Right lung (tissue), 5 donors: ENCODE results near the gene PRKCA. TPM values are rescaled to one million over a fixed set of nuclear protein-coding genes. Genes with fewer than 3 reads are reported as not detected.
"Not testable (repeated sequence)": the region's sequence is repeated elsewhere in the genome, so short reads cannot be mapped to it uniquely, and the experiment has no call there.

ENCODE experiments used
- DNase-seq, 2 donors: peaks; one replicate each; pipeline ENCODE4 v3.0.0-alpha.2; 2013
- polyA plus RNA-seq, 5 donors: library from polyadenylated mRNA; unstranded; fragments of 120-200 nt; gene quantifications; one replicate each; pipeline versions ENCODE4 v1.2.1 to v1.2.3, GENCODE V29; 2013; ENCODE audit warnings: inconsistent platforms in 1 of 5, low replicate concordance in 1 of 5; ENCODE audit not compliant: insufficient read length in 5 of 5, insufficient read depth in 1 of 5

Gene PRKCA
- polyA plus RNA-seq, 5 donors = 11.7 to 18.1 (median 17.2) TPM

DNA sequence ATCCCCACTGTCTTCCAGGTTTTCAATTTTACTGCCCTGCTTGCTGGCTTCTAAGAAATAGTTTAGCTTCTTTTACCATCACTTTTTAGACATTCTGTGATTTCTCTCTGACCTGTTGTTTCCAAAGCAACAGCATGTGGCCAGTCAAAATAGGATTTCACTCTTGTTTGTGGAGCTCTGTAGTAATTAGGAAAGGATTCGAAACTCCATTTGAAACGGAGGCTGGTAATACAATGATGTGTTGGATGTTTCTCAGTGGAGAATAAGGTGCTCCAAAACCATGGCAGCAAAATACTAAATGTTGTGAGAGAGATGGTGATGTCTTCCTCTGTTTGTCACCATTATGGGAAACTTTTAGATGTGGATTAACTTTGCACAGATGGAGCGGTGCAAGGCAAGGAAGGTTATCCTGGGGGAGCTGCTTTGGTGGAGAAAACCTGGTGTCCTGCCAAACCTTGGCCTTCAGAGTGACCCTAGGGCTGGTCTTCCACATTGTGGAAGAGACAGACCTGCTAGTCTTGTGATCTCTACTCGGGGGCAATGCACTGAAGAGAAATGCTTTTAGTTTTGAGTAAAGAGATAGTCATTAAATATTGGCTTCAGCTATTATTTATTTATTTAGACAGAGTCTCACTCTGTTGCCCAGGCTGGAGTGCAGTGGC lies 79.4 kb downstream of the PRKCA start:
- no peak for DNase-seq

DNA sequence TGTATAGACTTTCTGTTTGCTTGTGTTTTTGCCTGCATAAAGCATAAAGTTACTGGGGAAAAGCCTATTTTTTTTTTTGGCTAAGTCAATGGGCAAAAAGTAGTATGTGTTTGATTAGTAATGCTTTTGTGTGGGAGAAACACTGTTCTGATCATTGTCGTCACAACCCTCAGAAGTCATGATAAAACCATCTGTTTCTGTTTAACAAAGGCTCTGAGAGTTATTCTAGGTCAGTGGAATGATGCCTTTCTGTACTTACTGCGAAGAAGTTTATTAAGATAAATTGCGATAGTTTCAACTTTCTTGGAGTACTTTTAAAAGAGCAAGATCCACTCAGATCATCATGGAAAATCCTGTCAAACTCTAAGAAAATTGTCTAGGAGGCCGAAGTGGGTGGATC lies 80.9 kb downstream of the PRKCA start:
- no peak for DNase-seq

DNA sequence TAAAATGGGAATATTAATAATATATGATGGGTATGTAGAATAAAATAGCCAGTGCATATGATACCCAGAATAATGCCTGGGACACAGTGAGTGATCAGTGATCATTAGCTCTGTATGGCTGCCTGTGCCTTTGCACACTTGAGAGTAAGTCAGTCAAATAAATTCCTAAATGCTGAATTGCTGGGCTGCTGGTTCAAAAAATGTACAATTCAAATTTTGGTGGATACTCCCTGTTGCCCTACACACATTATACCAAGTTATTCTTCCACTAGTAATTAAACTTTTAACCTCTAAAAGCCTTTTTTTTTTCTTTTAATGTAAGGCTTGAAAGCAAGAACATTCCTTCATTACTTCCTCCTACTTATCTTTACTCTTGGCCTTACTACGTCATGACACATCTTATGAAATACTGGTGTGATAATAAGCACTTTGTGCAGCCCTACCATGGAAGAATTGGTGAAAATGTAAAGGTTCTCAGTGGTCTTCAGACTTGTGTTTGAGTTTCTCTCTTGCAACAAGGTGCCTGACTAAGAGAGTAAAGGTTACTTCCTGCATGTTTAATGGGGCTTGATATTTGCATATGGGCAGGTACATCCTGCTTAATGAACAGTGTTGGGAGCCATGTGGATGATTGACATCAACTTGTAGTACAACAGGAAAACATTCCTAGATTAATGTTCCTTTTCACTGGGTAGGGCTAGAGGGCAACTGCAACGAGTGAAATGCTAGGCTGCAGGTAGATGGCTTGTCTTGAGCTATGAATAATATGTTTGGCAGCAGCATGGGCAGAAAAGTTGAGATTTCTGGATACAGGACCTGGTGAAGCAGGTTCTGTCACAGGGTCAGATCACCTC lies 84.3 kb downstream of the PRKCA start:
- DNase-seq = no peak

DNA sequence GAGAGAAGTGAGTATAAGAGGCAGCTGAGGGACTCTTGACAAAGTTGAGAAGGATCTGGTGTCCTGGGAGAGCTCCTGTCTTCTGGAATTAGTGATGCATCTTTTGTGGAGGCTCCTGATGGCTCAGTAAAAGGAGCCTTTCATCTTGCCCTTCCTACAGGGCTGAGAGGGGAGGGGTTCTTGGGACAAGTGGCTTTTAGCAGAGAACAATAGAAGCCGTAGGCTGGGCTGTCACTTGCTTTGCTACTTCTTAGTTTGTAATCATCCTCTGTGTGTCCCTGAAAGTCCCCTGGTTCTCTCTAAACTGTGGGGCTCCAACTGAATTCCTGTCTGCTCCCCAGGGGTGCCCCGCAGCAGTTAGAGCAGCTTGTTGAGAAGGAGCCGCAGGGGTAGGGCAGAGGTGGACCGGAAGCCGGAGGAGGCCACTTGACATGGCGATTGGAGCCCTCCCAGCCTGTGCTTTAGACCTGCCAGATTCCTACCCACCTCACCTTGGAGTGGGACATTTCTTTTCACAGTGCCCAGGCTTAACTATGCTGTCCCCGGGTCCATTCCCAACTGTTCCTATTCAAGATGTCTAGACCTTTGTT lies 85.1 kb downstream of the PRKCA start:
- DNase-seq = no peak

DNA sequence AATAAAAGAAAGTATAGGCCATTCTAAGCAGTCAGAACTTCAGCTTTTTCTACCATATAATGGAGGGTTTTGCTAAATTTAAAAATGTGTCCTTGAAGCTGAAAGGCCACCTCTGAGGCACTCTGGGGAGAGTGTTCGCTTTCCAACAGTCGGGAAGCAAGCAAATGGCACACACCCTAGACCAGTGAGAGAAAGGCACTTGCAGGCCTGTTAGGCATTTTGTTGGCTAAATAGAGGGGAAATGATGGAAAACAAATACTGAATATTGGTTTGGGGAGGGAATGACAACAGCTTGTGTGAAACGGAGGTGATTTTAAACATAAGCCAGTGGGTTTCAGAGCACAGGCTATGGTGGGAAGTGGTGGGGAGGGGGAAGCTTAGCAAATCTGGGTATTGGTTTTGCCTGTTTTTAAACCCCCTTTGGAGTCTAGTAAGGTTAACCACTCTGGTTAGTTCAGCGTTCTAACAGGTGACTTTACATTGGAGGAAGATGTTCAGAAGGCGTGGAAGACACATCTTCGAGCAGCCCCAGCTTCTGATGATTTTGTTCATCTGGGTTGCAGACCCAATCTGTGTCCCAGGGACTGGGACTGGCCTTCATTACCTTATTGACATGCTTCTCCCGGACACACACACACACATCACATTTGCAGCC lies 90.5 kb downstream of the PRKCA start:
- no peak for DNase-seq

DNA sequence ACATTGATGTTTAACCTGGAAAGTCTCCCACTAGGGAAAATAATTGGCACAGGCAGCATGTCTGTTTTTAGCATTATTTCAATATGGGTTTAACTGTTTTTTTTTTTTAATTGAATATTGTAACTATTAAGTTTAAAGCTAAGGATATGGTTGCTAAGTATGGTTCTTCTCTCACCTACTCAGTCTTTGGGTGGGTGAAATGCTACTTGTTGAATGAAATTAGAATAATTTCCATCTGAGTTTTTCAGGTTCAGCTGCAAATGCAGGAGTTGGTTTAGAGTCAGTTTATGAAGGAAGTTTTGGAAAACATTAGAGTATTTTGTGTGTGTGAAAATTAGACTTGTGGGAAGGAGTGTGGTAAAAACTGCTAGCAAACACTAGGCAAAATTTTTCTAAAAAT lies 93.5 kb downstream of the PRKCA start:
- DNase-seq = no peak

DNA sequence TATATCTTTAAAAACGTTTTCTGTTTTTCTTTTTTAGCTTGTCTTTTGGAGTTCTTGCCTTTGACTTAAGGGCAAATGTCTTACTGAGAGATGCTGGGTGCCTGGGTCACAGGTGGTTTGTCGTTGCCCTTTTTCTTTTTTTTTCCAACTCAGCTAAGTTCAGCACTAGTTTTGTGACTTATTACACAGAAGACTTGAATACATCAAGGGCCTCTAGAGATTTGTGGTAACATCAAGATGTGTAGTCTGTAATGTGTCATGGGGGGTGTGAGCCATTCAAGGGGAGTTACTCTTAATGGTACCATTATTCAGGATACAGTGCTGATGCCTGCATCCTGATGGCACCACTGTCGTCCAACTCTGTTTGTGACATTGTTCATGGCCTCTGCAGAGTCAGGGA lies 95.1 kb downstream of the PRKCA start:
- no peak for DNase-seq

DNA sequence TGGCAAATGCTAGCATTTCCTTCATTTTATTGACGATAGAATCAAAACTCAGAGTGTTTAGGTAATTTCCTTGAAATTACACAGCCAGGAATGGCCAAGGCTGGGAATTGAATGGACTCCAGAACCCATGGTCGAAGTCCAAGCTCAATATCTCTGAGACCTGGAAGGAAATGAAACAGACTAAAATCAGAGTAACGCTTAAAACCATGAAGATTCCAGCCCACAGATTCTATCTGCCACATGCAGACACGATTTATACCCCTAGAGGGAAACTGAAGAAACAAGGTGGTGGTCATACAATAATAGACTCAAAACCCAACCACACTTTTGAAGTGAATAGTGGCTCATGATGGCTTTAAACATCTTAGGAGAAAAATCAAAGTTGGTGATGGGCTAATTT lies 95.6 kb downstream of the PRKCA start:
- DNase-seq = no peak

DNA sequence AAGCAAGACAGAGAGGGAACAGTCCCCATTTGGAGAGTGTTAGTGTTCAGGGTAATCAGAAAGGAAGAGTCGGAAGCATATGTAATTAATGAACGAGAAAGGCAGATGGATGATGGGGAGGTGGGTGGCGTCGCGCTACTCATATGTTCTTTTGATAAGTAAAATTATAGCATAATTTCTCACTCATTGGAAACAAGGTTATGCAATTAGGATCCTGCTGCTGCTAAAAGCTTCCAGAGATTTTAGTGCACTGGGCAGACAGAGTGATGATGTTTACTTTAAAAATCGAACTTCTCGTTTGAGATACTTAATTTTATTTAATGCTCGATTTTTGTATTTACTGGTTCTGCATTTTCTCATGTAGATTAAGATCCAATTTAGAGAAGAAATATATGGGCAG lies 96.2 kb downstream of the PRKCA start:
- DNase-seq = no peak

DNA sequence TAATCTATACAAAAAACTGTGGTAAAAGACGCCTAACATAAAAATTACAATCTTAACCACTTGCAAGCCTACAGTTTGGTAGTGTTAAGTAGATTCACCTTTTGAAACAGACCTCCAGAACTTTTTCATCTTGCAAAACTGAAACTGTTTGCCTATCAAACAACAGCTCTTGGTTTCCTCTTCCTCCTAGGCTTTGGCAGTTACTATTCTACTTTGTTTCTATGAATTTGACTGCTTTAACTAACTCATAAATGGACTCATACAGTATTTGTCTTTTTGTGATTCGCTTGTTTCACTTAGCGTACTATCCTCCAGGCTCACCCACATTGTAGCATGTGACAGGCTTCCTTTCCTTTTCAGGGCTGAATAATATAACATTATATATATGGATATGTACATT lies 97.0 kb downstream of the PRKCA start:
- no peak for DNase-seq

DNA sequence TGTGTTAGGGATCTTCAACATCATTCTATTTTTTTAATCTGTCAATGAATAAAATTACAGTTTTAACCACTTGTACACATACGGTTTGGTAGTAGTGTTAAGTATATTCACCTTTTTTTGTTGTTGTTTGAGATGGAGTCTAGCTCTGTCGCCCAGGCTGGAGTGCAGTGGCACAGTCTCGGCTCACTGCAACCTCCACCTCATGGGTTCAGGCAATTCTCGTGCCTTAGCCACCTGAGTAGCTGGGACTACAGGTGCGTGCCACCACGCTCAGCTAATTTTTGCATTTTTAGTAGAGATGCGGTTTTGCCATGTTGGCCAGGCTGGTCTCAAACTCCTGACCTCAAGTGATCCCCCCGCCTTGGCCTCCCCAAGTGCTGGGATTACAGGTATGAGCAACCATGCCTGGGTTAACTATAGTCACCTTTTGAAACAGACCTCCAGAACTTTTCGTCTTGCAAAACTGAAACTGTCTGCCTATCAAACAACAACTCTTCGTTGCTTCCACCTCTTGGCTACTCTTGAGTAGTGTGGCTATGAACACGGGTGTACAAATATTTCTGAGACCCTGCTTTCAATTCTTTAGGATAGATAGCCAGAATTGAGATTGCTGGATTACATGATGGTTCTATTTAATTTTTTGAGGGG lies 97.8 kb downstream of the PRKCA start:
- not testable (repeated sequence) for DNase-seq

DNA sequence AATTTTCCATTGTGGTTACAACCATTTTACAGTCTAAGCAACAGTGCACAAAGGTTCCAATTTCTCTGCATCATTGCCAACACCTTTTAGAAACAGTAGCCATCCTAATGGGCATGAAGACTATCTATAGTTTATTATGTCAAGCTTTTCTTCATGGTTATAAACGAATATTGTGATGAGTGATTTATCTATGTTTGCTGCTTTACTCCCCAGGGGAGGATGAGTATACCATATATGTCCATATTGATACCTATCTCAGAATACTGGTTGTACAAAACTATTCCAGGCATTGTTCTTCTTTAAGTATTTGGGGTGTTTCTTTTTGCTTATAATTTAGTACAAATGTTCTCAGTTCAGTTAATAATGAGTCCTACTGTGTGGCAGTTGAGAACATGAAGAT lies 98.3 kb downstream of the PRKCA start:
- DNase-seq = no peak

DNA sequence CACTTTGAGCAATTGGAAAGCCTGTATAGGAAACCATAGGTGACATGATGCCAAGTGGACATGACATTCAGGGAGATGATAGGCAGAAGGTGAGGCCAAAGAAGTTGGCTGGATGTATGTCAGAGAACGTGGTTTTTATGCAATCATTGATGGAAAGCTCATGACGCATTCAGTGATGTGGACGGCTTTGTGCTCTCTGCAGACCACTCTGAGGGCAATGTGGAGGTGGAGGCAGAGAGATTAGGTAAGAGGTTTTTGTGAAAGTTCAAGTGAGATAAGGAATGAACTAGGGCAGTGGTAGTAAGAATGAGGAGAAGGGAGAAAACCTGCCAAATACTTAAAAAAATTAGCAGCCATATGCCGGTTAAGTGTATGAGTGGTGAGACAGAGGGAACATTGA lies 99.0 kb downstream of the PRKCA start:
- DNase-seq = no peak

DNA sequence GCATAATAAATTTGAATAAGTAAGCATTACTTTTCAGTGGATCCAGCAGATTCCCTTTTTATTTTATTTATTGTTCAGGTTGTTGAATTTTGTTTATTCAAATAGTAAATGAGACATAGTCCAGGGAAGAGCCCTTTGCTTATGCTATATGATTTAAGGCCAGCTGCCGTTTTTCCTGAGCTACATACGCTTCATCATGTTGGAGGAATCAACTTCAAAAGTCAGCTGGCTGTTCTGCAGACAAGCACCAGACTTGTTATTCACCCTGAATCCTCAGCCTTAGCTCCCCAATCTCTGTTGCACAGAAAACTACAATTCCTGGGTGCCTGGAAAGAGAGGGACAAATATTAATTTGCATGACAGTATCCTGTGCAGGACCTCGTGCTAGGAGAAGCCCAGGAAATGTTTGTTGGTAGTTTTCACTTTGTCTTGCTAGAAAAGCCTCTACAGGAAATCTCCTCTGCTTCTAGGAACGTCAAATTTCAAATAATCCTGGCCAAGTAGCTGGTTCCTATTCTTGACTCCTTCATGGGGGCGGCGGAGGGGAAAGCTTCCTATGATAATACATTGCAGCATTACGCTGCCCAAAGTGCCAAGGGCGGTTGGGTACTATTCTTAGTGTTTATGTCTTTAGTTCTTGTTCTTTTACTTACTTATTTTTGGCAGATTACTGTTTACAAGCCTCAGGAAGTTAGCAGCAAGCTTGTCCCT lies 101.6 kb downstream of the PRKCA start:
- no peak for DNase-seq

DNA sequence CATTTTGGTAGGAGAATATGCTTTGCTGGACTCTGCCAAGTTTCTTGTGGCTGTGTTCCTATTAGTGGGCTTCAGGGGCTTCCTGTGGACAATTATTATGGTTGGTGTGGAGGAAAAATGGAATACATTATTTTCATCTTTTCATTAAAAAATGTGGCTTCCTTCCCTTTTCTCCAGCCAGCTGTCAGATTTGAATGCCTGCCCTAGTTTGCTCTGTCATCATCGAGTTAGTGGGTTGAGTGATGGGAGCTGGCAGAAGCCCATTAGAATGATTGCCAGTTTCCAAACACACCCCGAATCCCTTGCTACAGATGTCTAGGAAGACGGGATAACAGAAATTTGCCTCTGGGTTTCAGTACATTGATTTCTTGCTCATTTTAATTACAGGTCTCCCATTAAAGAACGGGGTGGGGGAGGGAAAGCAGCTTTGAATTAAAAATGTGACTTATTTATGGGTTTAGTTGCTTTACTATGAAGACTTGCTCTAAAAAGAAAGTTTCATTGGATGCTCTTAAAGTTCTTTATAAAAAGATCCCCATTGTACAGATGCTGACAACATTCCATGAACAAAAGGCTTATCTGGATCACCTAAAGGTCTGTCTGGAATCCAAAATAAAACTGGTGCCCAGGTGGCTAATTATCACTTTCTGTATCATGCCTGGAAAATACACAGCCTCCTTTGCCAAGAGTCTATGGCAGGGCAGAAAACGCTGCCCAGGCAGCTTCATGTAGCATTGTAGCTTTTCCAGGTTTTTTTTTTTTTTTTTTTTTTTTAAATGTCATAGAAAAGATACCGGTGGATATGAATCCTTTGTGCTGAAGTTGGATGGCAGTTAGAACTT lies 103.6 kb downstream of the PRKCA start:
- peak; percentile 37 to 43 for DNase-seq

DNA sequence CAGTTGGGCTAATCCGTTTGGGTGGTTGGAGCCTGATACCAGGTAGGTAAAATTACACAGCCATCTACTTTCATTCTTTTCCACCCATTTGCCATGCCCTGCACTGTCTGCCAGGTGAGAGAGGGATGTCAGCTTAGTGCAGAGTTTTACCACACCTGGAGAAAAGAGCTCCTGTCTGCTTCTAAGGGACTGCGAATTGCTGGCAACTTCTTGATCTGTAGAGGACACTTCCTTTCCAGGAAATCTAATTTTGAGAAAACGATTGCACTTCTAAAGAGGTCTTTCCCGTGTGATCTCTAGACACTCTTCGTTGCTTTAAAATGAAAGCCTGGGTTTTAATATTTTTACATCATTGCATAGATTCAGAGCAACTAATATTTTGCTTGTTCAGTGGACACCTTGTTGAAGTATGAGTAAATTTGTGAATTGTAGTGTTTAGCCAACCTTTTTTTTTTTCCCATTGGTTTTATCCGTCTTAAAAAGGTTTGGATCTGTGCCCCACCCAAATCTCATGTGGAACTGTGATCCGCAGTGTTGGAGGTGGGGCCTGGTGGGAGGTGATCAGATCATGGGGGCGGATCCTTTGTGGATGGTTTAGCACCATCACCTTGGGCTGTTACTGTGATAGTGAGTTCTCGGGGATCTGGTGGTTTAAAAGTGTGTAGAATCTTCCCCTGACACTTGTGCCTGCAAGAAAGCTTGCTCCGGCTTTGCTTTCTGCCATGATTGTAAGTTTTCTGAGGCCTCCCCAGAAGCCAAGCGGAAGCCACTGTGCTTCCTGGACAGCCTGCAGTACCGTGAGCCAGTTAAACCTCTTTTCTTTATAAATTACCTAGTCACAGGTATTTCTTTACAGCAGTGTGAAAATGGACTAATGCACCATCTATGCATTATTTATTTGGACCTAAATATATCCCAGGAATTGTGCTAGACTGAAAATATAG lies 104.6 kb downstream of the PRKCA start:
- DNase-seq = no peak

DNA sequence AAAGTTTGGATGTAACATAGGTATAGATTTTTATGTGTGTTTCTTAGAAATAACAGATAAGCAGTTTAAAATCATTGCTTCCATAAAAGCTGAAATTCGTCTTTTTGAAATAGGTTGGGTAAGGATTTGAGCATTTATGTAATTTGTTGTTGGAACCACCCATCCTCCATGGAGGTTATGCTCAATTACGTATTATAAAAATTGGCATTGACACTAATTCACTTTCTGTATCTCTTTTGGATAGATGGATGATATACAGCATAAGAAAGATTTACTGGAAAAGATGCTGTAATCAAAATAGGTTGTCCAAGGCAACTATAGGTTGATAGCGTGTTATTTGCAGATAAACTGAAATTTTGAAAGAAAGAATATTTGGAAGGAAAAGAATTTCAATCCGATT lies 105.5 kb downstream of the PRKCA start:
- DNase-seq = no peak

DNA sequence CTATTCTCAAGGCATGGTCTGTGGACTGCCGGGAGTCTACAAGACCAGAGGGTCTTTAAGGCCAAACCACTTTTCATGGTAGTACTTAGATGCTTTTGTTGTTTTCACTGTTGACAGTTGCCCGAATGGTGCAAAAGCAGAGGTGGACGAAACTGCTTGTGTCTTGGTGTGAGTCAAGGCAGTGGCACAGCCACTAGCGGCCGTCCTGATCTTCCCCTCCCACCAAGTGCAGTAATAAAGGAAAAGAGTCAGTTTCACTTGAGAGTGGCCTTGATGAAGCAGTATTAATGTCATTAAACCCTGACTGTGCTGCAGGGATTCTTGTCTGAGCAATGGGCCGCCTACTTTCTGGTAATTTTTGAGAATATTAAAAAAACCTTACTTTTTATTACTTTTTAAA lies 109.1 kb downstream of the PRKCA start:
- no peak for DNase-seq

DNA sequence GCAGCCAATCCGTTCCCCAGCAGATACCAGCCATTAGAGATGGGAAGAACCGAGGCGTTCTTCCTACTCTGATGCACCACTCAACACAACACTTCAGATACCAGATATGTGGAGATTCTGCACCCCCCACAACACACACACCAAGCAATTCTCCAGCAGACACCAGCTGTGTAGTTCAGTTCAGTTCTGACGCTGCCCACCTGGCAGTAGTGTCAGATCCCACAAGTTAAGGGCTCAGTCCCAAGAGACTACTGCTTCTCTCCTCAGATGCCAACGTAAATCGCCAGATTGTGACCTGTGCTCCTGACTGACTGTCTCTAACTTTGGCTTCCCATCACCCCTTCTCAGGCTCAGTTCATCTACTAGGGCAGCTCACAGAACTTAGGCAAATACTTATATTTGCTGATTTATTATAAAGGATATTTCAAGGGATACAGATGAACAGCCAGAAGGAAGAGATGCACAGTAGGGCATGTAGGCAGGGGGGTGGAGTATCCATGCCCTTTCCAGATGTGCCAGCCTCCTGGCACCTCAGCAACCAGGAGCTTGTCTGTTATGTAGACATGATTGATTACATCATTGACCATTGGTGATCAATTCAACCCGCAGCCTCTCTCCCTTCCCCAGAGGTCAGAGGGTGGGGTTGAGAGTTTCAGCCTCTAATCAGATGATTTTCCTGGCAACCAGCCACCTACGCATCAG lies 110.6 kb downstream of the PRKCA start:
- DNase-seq = no peak
